Hepatocyte (in vitro differentiated cells): ENCODE data around the gene CCDC192. TPM values are rescaled to one million over a fixed set of nuclear protein-coding genes. Genes with fewer than 3 reads are reported as not detected.

Experiments used
- DNase-seq: peaks from one replicate; pipeline ENCODE4 v3.0.0-alpha.2; 2016; ENCODE audit warnings: low spot score
- H2AFZ ChIP-seq: fragments of 200-600 bp; sonication (generic); 2 replicates; pipeline ENCODE4 v1.6.0; 2016; ENCODE audit warnings: antibody characterized with exemption, mild to moderate bottlenecking
- H3K27ac ChIP-seq: fragments of 200-600 bp; sonication (generic); 2 replicates; pipeline ENCODE4 v1.5.1; 2016; ENCODE audit warnings: mild to moderate bottlenecking
- H3K27me3 ChIP-seq: fragments of 200-600 bp; sonication (generic); 2 replicates; pipeline ENCODE4 v1.6.1; 2016
- H3K36me3 ChIP-seq: fragments of 200-600 bp; sonication (generic); replicated peaks from 2 replicates; pipeline ENCODE4 v1.5.1; 2016; ENCODE audit warnings: low read depth; ENCODE audit not compliant: insufficient read depth
- H3K4me1 ChIP-seq: fragments of 200-600 bp; sonication (generic); 2 replicates; pipeline ENCODE4 v1.5.1; 2016; ENCODE audit warnings: mild to moderate bottlenecking, moderate library complexity; ENCODE audit not compliant: insufficient read depth
- H3K4me2 ChIP-seq: fragments of 200-600 bp; sonication (generic); 2 replicates; pipeline ENCODE4 v1.6.0; 2016
- H3K4me3 ChIP-seq: fragments of 200-600 bp; sonication (generic); 2 replicates; pipeline ENCODE4 v1.5.1; 2016; ENCODE audit warnings: mild to moderate bottlenecking
- H3K79me2 ChIP-seq: fragments of 200-600 bp; sonication (generic); 2 replicates; pipeline ENCODE4 v1.6.0; 2017; ENCODE audit warnings: mild to moderate bottlenecking
- H3K9me2 ChIP-seq: fragments of 200-600 bp; sonication (generic); replicated peaks from 2 replicates; pipeline ENCODE4 v1.6.0; 2017; ENCODE audit warnings: mild to moderate bottlenecking; ENCODE audit not compliant: insufficient read depth
- H3K9me3 ChIP-seq: fragments of 200-600 bp; sonication (generic); 2 replicates; pipeline ENCODE4 v1.5.1; 2016; ENCODE audit warnings: low read depth, mild to moderate bottlenecking
- H4K20me1 ChIP-seq: fragments of 200-600 bp; sonication (generic); 2 replicates; pipeline ENCODE4 v1.6.0; 2016; ENCODE audit warnings: mild to moderate bottlenecking; ENCODE audit not compliant: insufficient read depth, poor library complexity, severe bottlenecking
- CTCF ChIP-seq: fragments of 200-600 bp; sonication (generic); IDR thresholded peaks from 2 replicates; pipeline ENCODE4 v1.5.1; 2016; ENCODE audit warnings: antibody characterized with exemption, mild to moderate bottlenecking; ENCODE audit not compliant: poor library complexity
- EZH2 ChIP-seq: fragments of 200-600 bp; sonication (generic); IDR thresholded peaks from 2 replicates; pipeline ENCODE4 v1.6.1; 2016; ENCODE audit warnings: antibody characterized with exemption, mild to moderate bottlenecking, borderline replicate concordance
- EZH2phosphoT487 ChIP-seq: fragments of 200-600 bp; sonication (generic); IDR thresholded peaks from one replicate; pipeline ENCODE4 v1.6.1; 2018; ENCODE audit warnings: antibody characterized with exemption, mild to moderate bottlenecking, low read depth, moderate library complexity; ENCODE audit not compliant: unreplicated experiment, severe bottlenecking
- WGBS: methylation state at CpG from one replicate; pipeline ENCODE4 v1.1.6; 2016; ENCODE audit warnings: low lambda C conversion rate; ENCODE audit errors: missing lambda C conversion rate; 5-methylcytosine and 5-hydroxymethylcytosine counted together
- polyA plus RNA-seq: library from polyadenylated mRNA; unstranded; fragments of >200 nt; fragmentation: Nextera tagmentation; extraction: Ambion mirVana; gene quantifications from 2 replicates; pipeline ENCODE4 v1.2.1, GENCODE V29; 2016
- total RNA-seq: library from RNA; depleted of rRNA; stranded (reverse); fragments of >200 nt; gene quantifications from 2 replicates; pipeline ENCODE4 v1.2.3, GENCODE V29; 2014

CCDC192 gene
- total and polyA plus RNA-seq, 2 experiments from 2014 or later, result 0.39 TPM; not detected in 1

GRCh38 chr5:127696683-127697082, 6.5 kb upstream of the CCDC192 start:
- H3K36me3 ChIP-seq, result no peaks in the 10 kb centered on the region
- H3K4me2 ChIP-seq, result no peak overlapping the region
- H3K27ac ChIP-seq, result no peak overlapping the region
- no peaks in the 10 kb centered on the region for H3K79me2 ChIP-seq
- H4K20me1 ChIP-seq, result no peaks in the 10 kb centered on the region
- no peak overlapping the region for H2AFZ ChIP-seq
- no peaks in the 10 kb centered on the region for H3K9me3 ChIP-seq
- peaks cover 4% of the 10 kb centered on the region for H3K4me1 ChIP-seq
- no peak overlapping the region for H3K4me3 ChIP-seq
- no peaks in the 10 kb centered on the region for H3K9me2 ChIP-seq
- DNase-seq, result no peak
- 72% methylated on average over 6 of the region's 6 CpGs for whole genome bisulfite sequencing
- TF ChIP-seq CTCF (no peak), EZH2phosphoT487 (no peak), EZH2 (no peak)
- no peaks in the 10 kb centered on the region for H3K27me3 ChIP-seq

DNA sequence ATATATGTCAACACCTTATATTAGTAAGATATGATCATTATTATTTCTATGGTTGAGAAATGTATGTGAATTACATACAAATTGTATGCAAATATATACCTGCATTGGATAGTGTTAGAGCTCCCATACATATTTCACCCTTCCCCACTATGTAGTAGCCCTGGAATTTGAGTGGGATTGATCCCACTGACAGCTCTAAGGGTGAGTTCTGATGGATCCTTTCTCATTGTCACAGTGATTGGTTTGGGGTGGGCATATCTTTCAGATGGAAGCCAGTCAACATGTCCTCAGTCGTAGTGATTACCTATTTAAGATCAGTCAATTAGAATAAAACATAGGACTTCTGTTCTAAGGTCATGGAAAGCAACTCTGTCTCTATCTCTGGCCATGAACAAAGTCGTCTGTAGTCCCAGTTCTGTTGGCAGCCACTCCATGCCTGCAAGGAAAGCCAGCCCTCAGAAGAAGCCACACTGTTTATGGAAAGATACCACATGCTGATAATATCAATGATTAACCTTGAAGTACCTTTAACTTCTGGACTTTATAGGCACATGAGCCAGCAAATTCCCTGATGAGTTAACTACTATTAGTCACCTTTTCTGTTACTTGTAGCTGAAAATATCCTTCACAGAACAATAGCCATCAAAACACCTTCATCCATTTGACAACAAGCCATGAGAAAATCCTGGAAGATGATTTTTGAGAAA, 5.1 kb upstream of the CCDC192 start:
- Histone ChIP-seq H4K20me1 (no peaks in the 10 kb centered on the region), H3K4me2 (no peak overlapping the region), H3K27me3 (no peaks in the 10 kb centered on the region), H3K4me1 (peaks cover 4% of the 10 kb centered on the region), H3K4me3 (no peak overlapping the region), H3K27ac (no peak overlapping the region), H3K9me3 (no peaks in the 10 kb centered on the region), H3K36me3 (no peaks in the 10 kb centered on the region), H3K9me2 (no peaks in the 10 kb centered on the region), H3K79me2 (no peaks in the 10 kb centered on the region), H2AFZ (no peak overlapping the region)
- DNase-seq, result peak; percentile 51
- 46% methylated on average over 2 of the region's 2 CpGs for WGBS
- TF ChIP-seq EZH2phosphoT487, result no peak
- TF ChIP-seq CTCF, result no peak
- TF ChIP-seq EZH2, result no peak

- Histone ChIP-seq H3K4me2 (no peak overlapping the region), H3K4me1 (peaks cover 4% of the 10 kb centered on the region), H3K27me3 (no peaks in the 10 kb centered on the region), H3K79me2 (no peaks in the 10 kb centered on the region), H4K20me1 (no peaks in the 10 kb centered on the region), H2AFZ (no peak overlapping the region), H3K9me2 (no peaks in the 10 kb centered on the region), H3K36me3 (no peaks in the 10 kb centered on the region), H3K9me3 (no peaks in the 10 kb centered on the region), H3K27ac (no peak overlapping the region), H3K4me3 (no peak overlapping the region)
- WGBS, result 77% methylated on average over 5 of the region's 5 CpGs
- TF ChIP-seq EZH2 (no peak), CTCF (no peak), EZH2phosphoT487 (no peak)
- no peak for DNase-seq
Measured at GRCh38 chr5:127699416-127699815, 3.8 kb upstream of the CCDC192 start.
